CD14-positive monocyte (primary cell): ENCODE measurements around the gene FARP1. TPM values are rescaled to one million over a fixed set of nuclear protein-coding genes. Genes with fewer than 3 reads are reported as not detected.

Experiments used
- DNase-seq, 3 donors: peaks; one replicate each; pipeline ENCODE4 v3.0.0-alpha.2; 2011 to 2022
- H2AFZ ChIP-seq: 2 replicates; pipeline ENCODE4 v1.6.0; 2012; ENCODE audit warnings: mild to moderate bottlenecking, low read depth, low read length, inconsistent platforms; ENCODE audit not compliant: insufficient read depth, poor library complexity, severe bottlenecking
- H3K27ac ChIP-seq, 2 donors: 1 replicate in 1 of 2; 2 replicates in 1 of 2; pipeline ENCODE4 v1.5.1; 2012 to 2013; ENCODE audit warnings: low read length in 2 of 2, control low read depth in 1 of 2, inconsistent platforms in 1 of 2, low read depth in 1 of 2, mild to moderate bottlenecking in 1 of 2
- H3K27me3 ChIP-seq, 2 donors: one replicate each; pipeline versions ENCODE4 v1.6.0 to v1.6.1; 2011 to 2013; ENCODE audit warnings: low read length in 2 of 2; ENCODE audit not compliant: control insufficient read depth in 2 of 2, insufficient read depth in 2 of 2
- H3K36me3 ChIP-seq, 2 donors: replicated peaks in 1 of 2; 1 replicate in 1 of 2; 2 replicates in 1 of 2; pipeline versions ENCODE4 v1.5.1 to v1.6.1; 2012 to 2013; ENCODE audit warnings: low read length in 2 of 2, control low read depth in 1 of 2, inconsistent platforms in 1 of 2, mild to moderate bottlenecking in 1 of 2; ENCODE audit not compliant: insufficient read depth in 2 of 2, control insufficient read depth in 1 of 2
- H3K4me1 ChIP-seq, 2 donors: 1 replicate in 1 of 2; 2 replicates in 1 of 2; pipeline versions ENCODE4 v1.5.1 to v1.6.1; 2012 to 2013; ENCODE audit warnings: low read length in 2 of 2, control low read depth in 1 of 2, inconsistent platforms in 1 of 2, mild to moderate bottlenecking in 1 of 2, moderate library complexity in 1 of 2; ENCODE audit not compliant: insufficient read depth in 2 of 2, control insufficient read depth in 1 of 2
- H3K4me2 ChIP-seq: replicated peaks from 2 replicates; pipeline ENCODE3; 2012; ENCODE audit warnings: low read length, moderate library complexity, mild to moderate bottlenecking; ENCODE audit not compliant: poor library complexity, severe bottlenecking; ENCODE audit errors: extremely low read depth
- H3K4me3 ChIP-seq, 3 experiments: fragments of 200-600 bp in 1 of 3; sonication (generic) in 1 of 3; replicated peaks in 1 of 3; 1 replicate in 2 of 3; 2 replicates in 1 of 3; pipeline ENCODE4 v1.5.1; 2011 to 2013; ENCODE audit warnings: low read length in 3 of 3, mild to moderate bottlenecking in 3 of 3, control low read depth in 2 of 3, low read depth in 2 of 3, inconsistent platforms in 1 of 3, moderate library complexity in 1 of 3
- H3K79me2 ChIP-seq: 2 replicates; pipeline ENCODE4 v1.6.0; 2012; ENCODE audit warnings: mild to moderate bottlenecking, control low read depth, inconsistent platforms, low read length, moderate library complexity; ENCODE audit not compliant: insufficient read depth
- H3K9ac ChIP-seq: 2 replicates; pipeline ENCODE4 v1.6.0; 2017; ENCODE audit warnings: low read length, mild to moderate bottlenecking; ENCODE audit not compliant: insufficient read depth, poor library complexity, severe bottlenecking
- H3K9me3 ChIP-seq, 2 donors: replicated peaks in 1 of 2; 1 replicate in 1 of 2; 2 replicates in 1 of 2; pipeline versions ENCODE4 v1.5.1 to v1.6.1; 2012 to 2013; ENCODE audit warnings: low read length in 2 of 2, control low read depth in 1 of 2; ENCODE audit not compliant: control insufficient read depth in 1 of 2, insufficient read depth in 1 of 2
- H4K20me1 ChIP-seq: 2 replicates; pipeline ENCODE4 v1.6.0; 2012; ENCODE audit warnings: mild to moderate bottlenecking, low read length, control low read depth, moderate library complexity; ENCODE audit not compliant: insufficient read depth
- H3K27ac Mint-ChIP-seq, 7 donors: one replicate each; pipeline ENCODE4 v1.8.0; 2020; ENCODE audit warnings: mild to moderate bottlenecking in 7 of 7, mixed read lengths in 7 of 7, moderate library complexity in 6 of 7, inconsistent platforms in 2 of 7
- H3K27me3 Mint-ChIP-seq, 3 donors: one replicate each; pipeline ENCODE4 v1.8.0; 2021 to 2022; ENCODE audit warnings: low read depth in 3 of 3, mild to moderate bottlenecking in 3 of 3, mixed read lengths in 3 of 3, moderate library complexity in 3 of 3, inconsistent platforms in 1 of 3
- H3K36me3 Mint-ChIP-seq, 2 donors: one replicate each; pipeline ENCODE4 v1.8.0; 2020; ENCODE audit warnings: mixed read lengths in 2 of 2, inconsistent platforms in 1 of 2, mild to moderate bottlenecking in 1 of 2
- H3K4me1 Mint-ChIP-seq: one replicate; pipeline ENCODE4 v1.8.0; 2020; ENCODE audit warnings: mild to moderate bottlenecking, mixed read lengths
- H3K4me3 Mint-ChIP-seq, 2 donors: one replicate each; pipeline ENCODE4 v1.8.0; 2020; ENCODE audit warnings: mild to moderate bottlenecking in 2 of 2, mixed read lengths in 2 of 2, moderate library complexity in 1 of 2
- H3K9me3 Mint-ChIP-seq, 7 donors: one replicate each; pipeline ENCODE4 v1.8.0; 2020 to 2022; ENCODE audit warnings: mixed read lengths in 7 of 7, mild to moderate bottlenecking in 6 of 7, moderate library complexity in 6 of 7, inconsistent platforms in 2 of 7
- CTCF ChIP-seq: fragments of 200-600 bp; IDR thresholded peaks from one replicate; pipeline ENCODE4 v1.8.0; 2022; ENCODE audit warnings: antibody characterized with exemption, mild to moderate bottlenecking
- WGBS: methylation state at CpG from one replicate; pipeline ENCODE4 v1.1.5; 2013; ENCODE audit warnings: missing lambda C conversion rate; ENCODE audit not compliant: insufficient coverage; 5-methylcytosine and 5-hydroxymethylcytosine counted together
- intact Hi-C, 2 donors: fragments of 100-400 bp; cut with micrococcal nuclease; formaldehyde crosslinking; loops; one replicate each; pipeline versions ENCODE4 v1.15.0 to v1.15.1; 2023
- polyA plus RNA-seq, 3 donors: library from polyadenylated mRNA; depleted of rRNA in 1 of 3; unstranded in 2 of 3; stranded (reverse) in 1 of 3; fragments of 300-500 nt in 2 of 3; fragments of >200 nt in 1 of 3; fragmentation: Illumina TruSeq in 2 of 3; gene quantifications; 1 replicate in 2 of 3; 2 replicates in 1 of 3; pipeline ENCODE4 v1.2.3, GENCODE V29; 2012 to 2021

Gene FARP1
- polyA plus RNA-seq, 3 donors = 0.01 to 0.16 (median 0.12) TPM

GRCh38 chr13:98442391-98443230 lies 299.7 kb downstream of the FARP1 start:
- Histone ChIP-seq H3K4me3 (no peak overlapping the region), H3K27me3 (no peaks in the 10 kb centered on the region), H3K9me3 (no peaks in the 10 kb centered on the region), H3K4me2 (no peak overlapping the region), H3K27ac (no peak overlapping the region), H3K79me2 (no peaks in the 10 kb centered on the region), H3K9ac (no peak overlapping the region), H4K20me1 (peaks cover 15% of the 10 kb centered on the region), H3K36me3 (no peaks in the 10 kb centered on the region), H2AFZ (no peak overlapping the region), H3K4me1 (peaks cover 4 to 5% of the 10 kb centered on the region in 2 donors)
- H3K9me3 Mint-ChIP-seq = no peaks in the 10 kb centered on the region
- no peak for TF ChIP-seq CTCF
- peak overlapping the region in 1 of 7 donors; percentile 47 for H3K27ac Mint-ChIP-seq
- no peak overlapping the region for H3K4me3 Mint-ChIP-seq
- peaks cover 6% of the 10 kb centered on the region for H3K4me1 Mint-ChIP-seq
- H3K36me3 Mint-ChIP-seq = peaks cover 2 to 4% of the 10 kb centered on the region in 2 donors
- intact Hi-C loops = loop anchor here in 1 of 2 donors (10.0 kb wide), 1 partner anchor 402 kb away; no protein-coding TSS in a partner anchor
- H3K27me3 Mint-ChIP-seq = peaks cover 0 to 5% (median 0%) of the 10 kb centered on the region in 3 donors
- WGBS = 93% methylated on average over 21 of the region's 27 CpGs
- no peak for DNase-seq

- WGBS = 90% methylated on average over 10 of the region's 11 CpGs
- Histone ChIP-seq H3K4me3 (no peak overlapping the region), H3K9ac (no peak overlapping the region), H3K79me2 (no peaks in the 10 kb centered on the region), H3K4me2 (no peak overlapping the region), H4K20me1 (peaks cover 16% of the 10 kb centered on the region), H3K27me3 (no peaks in the 10 kb centered on the region), H3K9me3 (no peaks in the 10 kb centered on the region), H3K36me3 (peaks cover 0 to 7% of the 10 kb centered on the region in 2 donors), H3K4me1 (peaks cover 4 to 5% of the 10 kb centered on the region in 2 donors), H3K27ac (no peak overlapping the region), H2AFZ (no peak overlapping the region)
- no peaks in the 10 kb centered on the region for H3K9me3 Mint-ChIP-seq
- DNase-seq = peak in 2 of 3 donors; percentile 11 to 55
- peak overlapping the region in 2 of 7 donors; percentile 40 to 47 for H3K27ac Mint-ChIP-seq
- no peak for TF ChIP-seq CTCF
- H3K4me3 Mint-ChIP-seq = no peak overlapping the region
- H3K36me3 Mint-ChIP-seq = peaks cover 9 to 12% of the 10 kb centered on the region in 2 donors
- H3K27me3 Mint-ChIP-seq = peaks cover 0 to 5% (median 0%) of the 10 kb centered on the region in 3 donors
- intact Hi-C loops = loop anchor here in 1 of 2 donors (10.0 kb wide), 1 partner anchor 401 kb away; no protein-coding TSS in a partner anchor
- peaks cover 6% of the 10 kb centered on the region for H3K4me1 Mint-ChIP-seq
Measured at GRCh38 chr13:98443329-98443728, 300.4 kb downstream of the FARP1 start.
